GM21390 (cell line): ENCODE measurements around the gene MRGPRG.

ENCODE experiments used
- ATAC-seq: cut with Tn5 transposase; IDR thresholded peaks from one replicate; pipeline ENCODE4 v1.9.1; 2021; ENCODE audit not compliant: unreplicated experiment

The MRGPRG gene

GRCh38 chr11:3225826-3226750 is 7.5 kb upstream of the MRGPRG start:
- ATAC-seq, result no peak

DNA sequence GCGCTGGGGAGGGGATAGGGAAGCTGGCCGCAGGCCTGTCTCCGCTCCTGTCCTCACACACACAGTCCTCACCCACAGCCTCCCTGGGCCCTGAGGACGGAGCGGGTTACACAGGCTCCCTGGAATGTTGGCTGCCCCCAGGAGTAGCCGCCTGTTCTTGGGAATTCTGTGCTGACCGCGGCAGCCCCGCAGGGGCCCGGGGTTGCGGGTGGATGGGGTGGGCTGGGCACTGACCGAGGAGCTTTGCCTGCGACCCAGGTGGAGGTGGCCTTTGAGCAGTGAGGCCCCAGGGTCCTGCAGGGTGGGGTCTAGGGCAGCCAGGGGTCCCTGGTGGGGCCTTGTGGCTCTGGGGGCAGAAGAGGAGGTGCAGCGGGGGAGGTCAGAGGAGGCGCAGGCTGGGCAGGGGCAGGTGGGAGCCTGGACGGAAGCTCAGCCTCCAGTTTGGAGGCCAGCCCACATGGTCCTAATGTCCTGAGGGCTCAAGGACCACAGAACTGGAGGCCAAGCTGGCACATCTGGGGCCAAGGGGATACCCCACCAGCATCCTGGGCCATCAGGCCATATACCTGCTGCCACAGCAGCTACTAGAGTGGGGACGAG is 6.6 kb upstream of the MRGPRG start:
- ATAC-seq, result no peak

DNA sequence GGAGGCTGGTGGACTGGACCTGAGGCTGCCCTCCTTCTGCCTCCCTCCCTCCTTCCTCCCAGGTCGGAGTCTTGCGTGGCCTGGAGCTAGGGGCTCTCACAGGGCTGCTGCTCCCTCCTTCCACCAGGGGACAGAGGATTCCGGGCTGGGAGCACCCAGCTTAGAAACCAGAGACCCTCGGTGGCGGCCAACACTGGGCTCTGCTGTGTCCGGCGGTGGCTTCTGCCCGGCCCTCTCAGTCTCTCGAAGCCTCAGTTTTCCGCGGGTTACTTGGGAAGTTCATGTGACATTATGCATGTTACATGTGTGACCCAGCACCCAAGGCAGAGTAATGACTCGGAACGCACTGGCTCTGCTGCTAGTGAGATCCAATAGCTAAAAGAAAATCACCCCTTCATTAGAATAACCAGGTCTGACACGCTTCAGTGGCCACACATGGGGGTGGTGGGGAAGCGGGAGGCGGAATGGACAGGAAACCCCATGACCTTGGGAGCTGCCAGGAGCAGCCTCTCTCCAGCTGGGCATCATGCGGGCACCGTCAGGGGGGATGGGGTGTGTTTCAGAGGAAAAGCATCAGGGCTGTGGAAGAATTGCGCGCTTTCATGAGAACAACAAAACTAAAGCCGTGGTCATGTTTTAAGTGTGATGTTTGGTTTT is 5.9 kb upstream of the MRGPRG start:
- no peak for ATAC-seq

- ATAC-seq, result no peak
These were observed 5.3 kb upstream of the MRGPRG start for GRCh38 chr11:3223932-3224381.

DNA sequence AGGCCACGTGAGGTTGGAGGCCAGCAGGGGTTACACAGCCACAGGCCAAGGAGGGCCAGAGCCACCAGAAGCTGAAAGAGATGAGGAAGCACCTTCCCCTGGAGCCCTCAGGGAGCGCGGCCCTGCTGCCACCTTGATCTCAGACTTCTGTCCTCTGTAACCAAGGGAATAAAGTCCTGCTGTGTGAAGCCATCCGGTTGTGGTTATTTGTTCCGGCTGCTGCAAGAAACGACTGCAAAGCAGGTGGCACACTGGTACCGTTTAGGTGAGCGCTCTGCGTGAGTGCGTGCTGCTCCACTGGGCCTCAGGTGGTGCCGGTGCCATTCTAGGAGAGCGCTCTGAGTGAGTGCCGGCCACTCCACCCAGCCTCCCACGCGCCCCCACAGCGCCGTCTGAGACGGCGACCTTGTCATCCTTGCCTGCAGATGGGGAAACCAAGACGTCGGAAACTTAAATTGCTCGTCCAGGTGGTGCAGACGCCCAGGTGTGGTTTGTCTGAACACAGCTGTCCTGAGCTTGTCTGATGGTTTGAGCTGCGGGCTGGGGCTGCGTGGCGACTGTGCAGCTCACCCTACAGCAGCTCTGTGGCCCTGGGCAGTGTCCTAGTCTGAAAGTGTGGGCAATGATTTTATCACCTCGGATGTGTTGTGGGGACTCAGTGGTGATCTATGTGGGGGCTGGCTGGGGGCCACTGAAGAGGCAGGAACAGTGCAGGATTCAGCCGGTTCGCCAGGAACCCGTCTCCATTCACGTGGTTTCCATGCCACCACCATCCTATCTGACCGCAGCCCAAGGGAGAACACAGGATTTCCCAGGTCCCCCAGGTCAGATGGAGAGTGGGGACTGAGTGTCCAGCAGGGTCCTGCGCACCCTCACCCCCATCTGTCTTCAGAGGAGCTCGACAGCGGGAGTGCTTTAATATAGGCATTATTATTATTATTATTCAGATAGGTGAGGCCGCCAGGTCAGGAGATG is 4.6 kb upstream of the MRGPRG start:
- no peak for ATAC-seq

- no peak for ATAC-seq
These were observed 3.6 kb upstream of the MRGPRG start for GRCh38 chr11:3222003-3222855.

- no peak for ATAC-seq
These were observed 2.9 kb upstream of the MRGPRG start for GRCh38 chr11:3221408-3222002.

- ATAC-seq, result no peak
These were observed 2.2 kb upstream of the MRGPRG start for GRCh38 chr11:3220521-3221407.

- no peak for ATAC-seq
These were observed 1.5 kb upstream of the MRGPRG start for GRCh38 chr11:3220101-3220500.

DNA sequence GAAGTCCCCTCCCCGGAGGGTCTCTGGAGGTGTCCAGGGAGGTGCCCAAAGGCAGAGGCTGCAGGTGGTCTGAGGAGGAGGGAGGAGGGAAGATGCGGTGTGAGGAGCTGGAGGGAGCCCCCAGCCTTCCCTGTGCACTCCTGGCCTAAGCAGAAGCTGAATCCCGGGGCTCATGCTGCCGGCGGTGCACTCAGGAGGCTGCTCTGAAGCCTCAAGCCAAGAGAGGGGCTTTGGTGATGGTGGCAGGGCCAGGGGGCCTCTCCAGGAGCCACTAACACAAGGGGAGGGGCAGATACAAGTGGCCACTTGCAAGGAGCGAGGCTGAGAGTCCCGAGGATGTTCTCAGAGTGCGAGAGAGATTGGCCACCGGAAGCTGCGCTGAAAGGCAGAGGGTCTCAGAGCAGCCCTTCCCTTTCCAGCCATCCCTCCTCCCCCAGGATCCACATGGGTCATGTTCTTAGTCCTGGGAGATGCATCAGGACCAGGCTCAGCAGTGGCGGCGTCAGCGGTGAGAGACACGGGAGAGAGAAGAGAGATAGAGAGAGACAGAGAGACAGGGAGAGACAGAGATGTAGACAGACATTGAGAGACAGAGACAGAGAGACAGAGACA is 774 bp upstream of the MRGPRG start:
- ATAC-seq, result no peak

- ATAC-seq, result no peak
These were observed 663 bp downstream of the MRGPRG start for GRCh38 chr11:3217818-3218482.

DNA sequence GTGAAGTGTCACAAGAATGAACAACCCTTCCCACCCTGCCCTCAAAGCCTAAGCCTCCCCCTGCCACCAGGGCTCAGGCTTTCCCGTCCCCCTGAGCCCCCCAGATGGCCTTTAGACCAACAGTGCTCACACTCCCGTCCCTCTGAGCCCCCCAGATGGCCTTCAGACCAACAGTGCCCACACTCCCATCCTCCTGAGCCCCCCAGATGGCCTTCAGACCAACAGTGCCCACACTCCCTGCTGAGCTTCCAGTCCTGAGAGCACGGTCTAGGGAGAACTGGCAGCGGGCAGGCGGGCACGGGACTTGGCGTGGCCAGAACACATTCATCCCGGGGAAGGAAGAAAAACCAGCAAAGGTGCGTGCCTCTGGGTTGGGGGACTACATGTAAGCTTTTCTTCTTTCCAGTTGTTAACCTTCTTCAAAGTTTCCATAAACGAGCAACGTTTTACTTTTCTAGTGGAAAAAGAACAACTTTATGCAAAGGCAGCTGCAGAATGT is 2.5 kb downstream of the MRGPRG start:
- no peak for ATAC-seq

GRCh38 chr11:3215346-3216026 is 3.1 kb downstream of the MRGPRG start:
- no peak for ATAC-seq

DNA sequence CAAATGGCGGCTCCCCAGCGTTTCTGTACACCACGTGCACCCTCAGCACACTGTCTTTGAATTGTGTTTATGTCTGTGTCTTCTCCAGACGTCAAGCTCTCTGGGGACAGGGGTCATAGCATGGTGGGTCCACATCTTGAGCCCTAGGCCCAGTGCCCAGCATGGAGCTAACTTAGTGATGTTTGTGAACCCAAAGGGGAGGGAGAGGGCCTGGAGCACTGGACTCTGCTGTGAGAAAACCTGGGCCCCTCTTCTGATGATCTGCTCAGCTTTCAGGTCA is 4.3 kb downstream of the MRGPRG start:
- ATAC-seq, result no peak

- no peak for ATAC-seq
These were observed 4.8 kb downstream of the MRGPRG start for GRCh38 chr11:3213659-3214419.

DNA sequence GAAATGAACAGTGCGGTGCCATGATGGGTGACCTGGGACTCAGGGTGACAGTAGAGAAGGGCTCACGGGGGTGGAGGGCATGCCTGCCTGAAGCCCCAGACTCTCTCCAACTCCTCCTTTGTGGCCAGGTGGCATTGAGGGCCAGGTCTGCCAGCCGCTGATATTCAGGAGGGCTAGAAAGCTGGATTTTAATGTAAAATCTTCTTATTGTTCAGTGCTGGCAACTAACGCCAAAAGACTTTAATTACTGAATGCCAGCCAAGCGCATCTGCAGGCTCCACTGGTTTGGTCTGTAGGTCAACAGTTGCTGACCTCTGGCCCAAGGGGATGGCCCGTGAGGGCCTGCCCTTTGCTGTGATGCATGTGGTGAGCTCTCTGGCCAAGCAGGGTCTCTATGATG is 10.3 kb downstream of the MRGPRG start:
- ATAC-seq, result no peak
